Activated CD4-positive, alpha-beta T cell treated with anti-CD3 and anti-CD28 coated beads for 24 hours (primary cell): ENCODE measurements around the gene CACNA1I.

Experiments used
- DNase-seq, 2 donors: peaks; one replicate each; pipeline ENCODE4 v3.0.0-alpha.2; 2020; ENCODE audit warnings: low read depth in 2 of 2

CACNA1I gene

GRCh38 chr22:39568278-39568981 lies 2.1 kb upstream of the CACNA1I start:
- DNase-seq, result no peak

- no peak for DNase-seq
These were observed 1.5 kb upstream of the CACNA1I start for GRCh38 chr22:39569066-39569465.

- no peak for DNase-seq
These were observed 327 bp upstream of the CACNA1I start for GRCh38 chr22:39570226-39570625.

- DNase-seq, result no peak
These were observed 985 bp downstream of the CACNA1I start for GRCh38 chr22:39571538-39571937.

GRCh38 chr22:39574779-39575551 lies 4.4 kb downstream of the CACNA1I start:
- DNase-seq, result no peak

GRCh38 chr22:39575552-39575825 lies 4.9 kb downstream of the CACNA1I start:
- no peak for DNase-seq

- DNase-seq, result no peak
These were observed 5.5 kb downstream of the CACNA1I start for GRCh38 chr22:39576027-39576426.

- no peak for DNase-seq
These were observed 6.8 kb downstream of the CACNA1I start for GRCh38 chr22:39577366-39577765.

- DNase-seq, result no peak
These were observed 7.3 kb downstream of the CACNA1I start for GRCh38 chr22:39577900-39578299.

- no peak for DNase-seq
These were observed 9.5 kb downstream of the CACNA1I start for GRCh38 chr22:39580006-39580441.

- DNase-seq, result no peak
These were observed 10.2 kb downstream of the CACNA1I start for GRCh38 chr22:39580795-39581194.

GRCh38 chr22:39581303-39581702 lies 10.8 kb downstream of the CACNA1I start:
- no peak for DNase-seq

GRCh38 chr22:39583066-39583667 lies 12.6 kb downstream of the CACNA1I start:
- DNase-seq, result no peak

- no peak for DNase-seq
These were observed 19.3 kb downstream of the CACNA1I start for GRCh38 chr22:39589875-39590274.

GRCh38 chr22:39592081-39593065 lies 21.8 kb downstream of the CACNA1I start:
- DNase-seq, result no peak

GRCh38 chr22:39593066-39593930 lies 22.7 kb downstream of the CACNA1I start:
- DNase-seq, result no peak

GRCh38 chr22:39593931-39594285 lies 23.4 kb downstream of the CACNA1I start:
- no peak for DNase-seq

- DNase-seq, result no peak
These were observed 23.9 kb downstream of the CACNA1I start for GRCh38 chr22:39594411-39594810.

GRCh38 chr22:39595622-39596172 lies 25.1 kb downstream of the CACNA1I start:
- DNase-seq, result no peak

- no peak for DNase-seq
These were observed 26.0 kb downstream of the CACNA1I start for GRCh38 chr22:39596601-39597000.
